Body of pancreas (tissue), 4 donors: ENCODE data around the gene TMPRSS11B.
"Not testable (repeated sequence)": the region's sequence is repeated elsewhere in the genome, so short reads cannot be mapped to it uniquely, and the experiment has no call there.

Experiments
- CTCF ChIP-seq, 7 experiments: fragments of 450-650 bp in 4 of 7; fragments of 200-600 bp in 3 of 7; sonication (generic) in 3 of 7; IDR thresholded peaks; one replicate each; pipeline ENCODE4 v1.5.1; 2016 to 2019; ENCODE audit warnings: antibody characterized with exemption in 7 of 7
- POLR2A ChIP-seq, 3 donors: fragments of 450-650 bp; IDR thresholded peaks; one replicate each; pipeline ENCODE4 v1.6.1; 2016; ENCODE audit warnings: antibody characterized with exemption in 3 of 3, mild to moderate bottlenecking in 2 of 3

GRCh38 chr4:68194305-68194704 lies 51.2 kb downstream of the TMPRSS11B start:
- TF ChIP-seq POLR2A, CTCF (IDR thresholded peaks at IDR 0.05): not testable (repeated sequence)
